ENCODE measurements around the gene MYO9B. TPM values are rescaled to one million over a fixed set of nuclear protein-coding genes. Genes with fewer than 3 reads are reported as not detected.

MYO9B gene
- total RNA-seq, 2 experiments from 2014 or later: 73.1 to 78.6 TPM

DNA sequence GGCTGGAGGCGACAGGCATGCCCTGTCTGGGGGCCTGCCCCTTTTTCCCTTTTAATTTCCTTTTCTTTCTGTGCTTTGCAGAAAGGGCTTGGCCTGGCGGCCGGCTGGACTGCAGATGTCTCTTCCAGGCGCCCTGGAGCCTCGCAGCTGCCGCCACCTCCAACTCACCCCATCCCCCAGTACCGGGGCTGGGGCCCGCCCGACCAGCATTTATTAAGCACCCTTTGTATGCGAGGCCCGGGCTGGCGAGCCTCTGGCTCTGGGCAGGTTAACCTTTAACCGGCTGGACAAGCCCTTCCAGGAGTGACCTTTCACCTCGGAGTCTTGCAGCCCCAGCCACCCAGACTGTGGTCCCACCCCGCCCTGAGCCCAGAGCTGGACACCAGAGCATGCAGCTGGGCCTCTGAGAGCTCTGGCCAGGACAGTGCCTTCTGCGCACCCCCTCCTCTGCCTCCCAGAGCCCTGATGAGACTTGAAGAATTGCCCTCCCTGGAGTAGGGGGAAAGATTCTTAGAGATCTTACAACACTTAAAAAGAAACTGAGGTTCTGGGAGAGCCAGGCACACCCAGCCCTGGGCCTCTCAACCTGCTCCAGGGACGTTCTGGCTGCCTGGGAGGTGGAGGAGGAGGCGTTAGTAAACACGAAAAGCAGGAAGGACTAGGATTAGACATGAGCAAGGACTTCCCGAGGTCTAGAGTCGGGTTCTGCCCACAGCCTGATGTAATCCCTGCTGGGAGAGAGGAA is 171.3 kb downstream of the MYO9B start:
- Mint-ChIP-seq H3K9me3 (no peaks in the 10 kb centered on the region), H3K27me3 (ENCODE audit: low read depth) (no peaks in the 10 kb centered on the region), H3K27ac (no peak overlapping the region), H3K4me3 (peak overlapping the region; percentile 85), H3K36me3 (ENCODE audit: low read depth) (no peaks in the 10 kb centered on the region), H3K4me1 (ENCODE audit: low read depth) (peaks cover 4% of the 10 kb centered on the region)
- no peak for DNase-seq
- CTCF ChIA-PET: no interaction called here
- intact Hi-C loops (cut with micrococcal nuclease): loop anchor here (1.0 kb wide), 1 partner anchor 20 kb away; the partner anchor contains the start of gene BABAM1

DNA sequence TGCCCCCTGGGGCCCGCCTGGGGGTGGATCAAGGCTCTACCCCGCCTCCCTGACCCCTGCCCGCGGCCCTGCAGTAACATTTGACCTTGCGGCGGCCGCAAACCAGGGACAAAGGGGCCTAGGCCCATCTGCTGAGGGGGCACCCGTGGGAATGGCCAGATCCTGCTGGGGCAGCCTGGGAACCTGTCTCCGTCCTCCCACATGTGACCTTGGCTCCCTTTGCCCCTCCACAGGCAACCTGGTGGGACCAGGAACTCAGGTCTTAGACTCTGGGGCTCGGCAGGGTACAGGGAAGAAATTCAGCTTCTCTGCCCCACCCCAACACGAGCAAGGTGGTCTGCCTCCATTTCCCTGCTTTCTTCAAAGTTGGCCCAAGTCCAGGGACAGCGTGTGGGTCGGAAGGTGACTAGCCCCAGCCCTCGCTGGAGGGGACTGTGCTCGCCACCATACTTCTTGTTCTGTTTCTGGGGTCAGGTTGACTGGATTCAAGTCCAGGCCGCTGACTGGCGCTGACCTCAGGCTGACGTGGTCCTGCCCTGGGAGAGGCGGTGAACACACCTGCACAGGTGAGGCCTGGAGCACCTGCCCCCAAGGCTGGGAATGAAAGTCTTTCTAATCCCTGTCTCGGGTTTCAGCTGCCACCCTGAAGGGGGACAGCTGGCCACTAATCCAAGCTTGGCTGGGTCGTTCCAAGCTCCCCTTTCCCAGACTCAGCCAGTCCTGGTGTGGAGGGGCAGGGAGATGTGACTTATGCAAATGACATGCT is 172.6 kb downstream of the MYO9B start:
- no peaks in the 10 kb centered on the region for H3K36me3 Mint-ChIP-seq (ENCODE audit: low read depth)
- no peak overlapping the region for H3K27ac Mint-ChIP-seq
- DNase-seq: no peak
- CTCF ChIA-PET: interaction anchor here (1.1 to 1.4 kb wide), 2 partner anchors 10 to 17 kb away, joined by 4 read pairs; partner anchors contain the start of gene USHBP1
- no peak overlapping the region for H3K4me3 Mint-ChIP-seq
- intact Hi-C loops (cut with micrococcal nuclease): no loop called here
- no peaks in the 10 kb centered on the region for H3K27me3 Mint-ChIP-seq (ENCODE audit: low read depth)
- no peaks in the 10 kb centered on the region for H3K9me3 Mint-ChIP-seq
- H3K4me1 Mint-ChIP-seq (ENCODE audit: low read depth): peaks cover 4% of the 10 kb centered on the region

DNA sequence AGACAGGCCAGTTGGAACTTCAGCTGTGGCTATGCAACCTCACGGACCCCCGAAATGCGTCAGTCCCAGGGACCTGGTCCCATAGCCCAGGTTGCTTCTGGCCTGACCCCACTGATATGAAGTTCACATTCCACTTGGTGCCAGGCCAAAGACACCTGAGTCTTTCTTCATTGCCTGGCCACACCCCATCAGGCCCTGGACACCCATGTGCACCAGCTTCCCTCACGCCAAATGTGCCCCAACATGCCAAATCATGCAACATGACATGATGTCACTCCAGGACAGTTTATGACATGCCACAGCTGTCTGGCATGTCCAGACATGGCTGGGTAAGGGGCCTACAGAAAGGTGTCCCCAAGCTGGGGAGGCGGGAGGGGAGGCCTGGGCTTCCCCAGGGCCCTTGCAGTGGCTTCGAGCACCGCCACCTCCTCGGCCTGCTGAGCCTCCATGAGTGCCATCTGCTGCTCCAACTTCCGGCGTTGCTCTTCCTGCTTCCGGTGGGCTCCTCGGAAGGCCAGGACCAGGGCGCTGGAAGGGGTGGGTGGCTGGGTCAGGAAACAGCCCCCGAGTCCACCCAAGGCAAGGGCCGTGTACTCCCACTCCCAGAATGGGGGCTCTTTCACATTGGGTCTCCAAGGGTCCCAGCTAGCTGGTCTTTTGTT is 174.4 kb downstream of the MYO9B start:
- CTCF ChIA-PET: interaction anchor here (1.1 to 1.5 kb wide), 2 partner anchors 10 to 137 kb away, joined by 4 to 6 read pairs; no protein-coding TSS in a partner anchor
- Mint-ChIP-seq H3K9me3 (no peaks in the 10 kb centered on the region), H3K4me1 (ENCODE audit: low read depth) (peaks cover 4% of the 10 kb centered on the region), H3K36me3 (ENCODE audit: low read depth) (no peaks in the 10 kb centered on the region), H3K27me3 (ENCODE audit: low read depth) (no peaks in the 10 kb centered on the region), H3K27ac (no peak overlapping the region), H3K4me3 (no peak overlapping the region)
- no peak for DNase-seq
- intact Hi-C loops (cut with micrococcal nuclease): no loop called here

DNA sequence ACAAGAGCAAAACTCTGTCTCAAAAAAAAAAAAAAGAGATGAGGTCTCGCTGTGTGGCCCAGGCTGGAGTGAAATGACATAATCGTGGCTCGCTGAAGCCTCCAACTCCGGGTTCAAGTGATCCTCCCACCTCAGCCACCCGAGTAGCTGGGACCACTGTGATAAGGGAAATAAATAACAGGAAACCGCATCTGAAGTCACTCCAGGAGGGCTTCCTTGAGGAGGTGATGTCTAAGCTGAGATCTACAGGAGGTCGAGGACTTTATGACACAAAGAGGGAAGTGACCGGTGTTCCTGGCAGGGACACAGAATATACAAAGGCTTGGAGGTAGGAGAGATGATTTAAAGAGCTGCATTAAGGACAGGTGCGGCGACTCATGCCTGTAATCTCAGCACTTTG is 179.1 kb downstream of the MYO9B start:
- no peak overlapping the region for H3K4me3 Mint-ChIP-seq
- H3K9me3 Mint-ChIP-seq: no peaks in the 10 kb centered on the region
- intact Hi-C loops (cut with micrococcal nuclease): no loop called here
- no peaks in the 10 kb centered on the region for H3K36me3 Mint-ChIP-seq (ENCODE audit: low read depth)
- CTCF ChIA-PET: interaction anchor here (0.7 to 1.6 kb wide), 2 partner anchors 29 to 70 kb away, joined by 4 read pairs; no protein-coding TSS in a partner anchor
- H3K27me3 Mint-ChIP-seq (ENCODE audit: low read depth): no peaks in the 10 kb centered on the region
- H3K4me1 Mint-ChIP-seq (ENCODE audit: low read depth): no peaks in the 10 kb centered on the region
- DNase-seq: no peak
- no peak overlapping the region for H3K27ac Mint-ChIP-seq

DNA sequence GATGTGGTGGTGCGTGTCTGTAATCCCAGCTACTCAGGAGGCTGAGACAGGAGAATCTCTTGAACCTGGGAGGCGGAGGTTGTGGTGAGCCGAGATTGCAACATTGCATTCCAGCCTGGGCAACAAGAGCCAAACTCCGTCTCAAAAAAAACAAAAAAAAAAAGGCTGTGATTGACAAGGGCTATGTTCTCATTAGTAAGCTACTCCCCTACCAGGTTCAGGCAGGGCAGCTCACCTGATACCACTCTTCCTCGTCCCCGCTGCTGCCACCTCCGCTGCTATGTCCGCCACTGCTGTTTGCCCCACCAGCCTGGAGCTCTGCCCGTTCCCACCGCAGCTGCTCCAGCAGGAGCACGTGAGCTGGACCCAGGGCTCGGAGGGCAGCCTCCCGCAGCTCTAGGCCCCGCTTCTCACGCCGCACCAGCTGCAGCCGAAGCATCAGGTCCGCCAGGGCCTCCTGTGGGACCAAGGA is 179.6 kb downstream of the MYO9B start:
- H3K27ac Mint-ChIP-seq: no peak overlapping the region
- no peaks in the 10 kb centered on the region for H3K4me1 Mint-ChIP-seq (ENCODE audit: low read depth)
- H3K4me3 Mint-ChIP-seq: no peak overlapping the region
- H3K27me3 Mint-ChIP-seq (ENCODE audit: low read depth): no peaks in the 10 kb centered on the region
- H3K9me3 Mint-ChIP-seq: no peaks in the 10 kb centered on the region
- CTCF ChIA-PET: interaction anchor here (0.7 to 1.6 kb wide), 2 partner anchors 28 to 70 kb away, joined by 4 read pairs; no protein-coding TSS in a partner anchor
- DNase-seq: no peak
- intact Hi-C loops (cut with micrococcal nuclease): no loop called here
- H3K36me3 Mint-ChIP-seq (ENCODE audit: low read depth): no peaks in the 10 kb centered on the region

DNA sequence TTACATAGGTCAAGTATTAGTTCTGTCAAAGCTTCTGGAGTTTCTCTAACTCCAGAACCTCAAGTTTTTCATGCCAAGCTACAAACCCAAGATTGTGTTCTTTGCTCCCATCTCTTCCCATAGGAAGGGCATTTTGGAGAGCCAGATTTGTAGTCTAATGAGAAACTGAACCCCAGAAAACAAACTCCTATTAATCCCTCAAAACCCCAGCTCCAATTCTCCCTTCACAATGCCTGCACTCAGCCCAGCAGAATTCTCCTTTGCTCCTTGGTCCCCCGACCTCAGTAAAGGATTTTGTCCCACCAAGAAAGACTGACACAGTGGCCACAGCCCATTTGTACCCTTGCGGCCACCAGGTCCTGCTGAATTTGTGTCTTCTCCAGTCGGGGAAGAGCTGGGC is 180.6 kb downstream of the MYO9B start:
- H3K27me3 Mint-ChIP-seq (ENCODE audit: low read depth): no peaks in the 10 kb centered on the region
- H3K27ac Mint-ChIP-seq: no peak overlapping the region
- intact Hi-C loops (cut with micrococcal nuclease): no loop called here
- CTCF ChIA-PET: interaction anchor here (0.6 to 1.6 kb wide), 2 partner anchors 71 to 193 kb away, joined by 3 to 4 read pairs; no protein-coding TSS in a partner anchor
- peaks cover 5% of the 10 kb centered on the region for H3K4me1 Mint-ChIP-seq (ENCODE audit: low read depth)
- no peak for DNase-seq
- H3K36me3 Mint-ChIP-seq (ENCODE audit: low read depth): no peaks in the 10 kb centered on the region
- H3K4me3 Mint-ChIP-seq: no peak overlapping the region
- no peaks in the 10 kb centered on the region for H3K9me3 Mint-ChIP-seq

DNA sequence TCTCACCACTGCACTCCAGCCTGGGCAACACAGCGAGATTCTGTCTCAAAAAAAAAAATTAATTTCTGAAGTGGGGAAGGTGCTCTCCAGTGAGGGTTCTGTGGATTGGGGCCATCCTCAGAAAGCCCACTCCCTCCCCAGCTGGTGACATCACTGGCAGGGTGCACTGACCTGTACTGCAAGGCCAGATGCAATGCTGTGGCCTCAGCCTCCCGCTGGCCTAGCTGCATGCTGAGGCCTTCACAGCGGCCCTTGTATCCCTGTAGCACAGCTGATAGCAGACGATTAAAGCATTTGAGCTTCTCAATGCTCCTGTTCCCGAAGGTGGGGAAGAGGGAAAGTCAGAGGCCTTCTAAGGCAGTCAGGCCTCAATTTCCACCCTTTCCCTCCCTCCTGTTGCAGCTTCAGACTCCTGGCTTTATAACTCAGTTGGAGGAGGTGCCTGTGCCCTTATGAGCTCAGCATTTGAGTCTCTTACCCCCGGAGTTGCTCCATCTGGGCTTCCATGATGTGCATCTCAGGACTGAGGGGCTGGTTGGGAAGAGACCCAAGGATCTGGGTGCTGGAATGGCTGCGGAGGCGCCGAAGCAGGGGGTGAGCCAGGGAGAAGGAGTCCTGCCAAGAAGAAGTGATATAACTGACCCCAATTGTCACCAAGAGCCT is 183.7 kb downstream of the MYO9B start:
- Mint-ChIP-seq H3K4me3 (no peak overlapping the region), H3K4me1 (ENCODE audit: low read depth) (peaks cover 5% of the 10 kb centered on the region), H3K27ac (no peak overlapping the region), H3K36me3 (ENCODE audit: low read depth) (no peaks in the 10 kb centered on the region), H3K9me3 (no peaks in the 10 kb centered on the region), H3K27me3 (ENCODE audit: low read depth) (no peaks in the 10 kb centered on the region)
- CTCF ChIA-PET: interaction anchor here (0.6 to 6.0 kb wide), 10 partner anchors 9 to 190 kb away, joined by 3 to 59 read pairs (median 4); partner anchors contain the start of gene ANKLE1
- intact Hi-C loops (cut with micrococcal nuclease): no loop called here
- no peak for DNase-seq

DNA sequence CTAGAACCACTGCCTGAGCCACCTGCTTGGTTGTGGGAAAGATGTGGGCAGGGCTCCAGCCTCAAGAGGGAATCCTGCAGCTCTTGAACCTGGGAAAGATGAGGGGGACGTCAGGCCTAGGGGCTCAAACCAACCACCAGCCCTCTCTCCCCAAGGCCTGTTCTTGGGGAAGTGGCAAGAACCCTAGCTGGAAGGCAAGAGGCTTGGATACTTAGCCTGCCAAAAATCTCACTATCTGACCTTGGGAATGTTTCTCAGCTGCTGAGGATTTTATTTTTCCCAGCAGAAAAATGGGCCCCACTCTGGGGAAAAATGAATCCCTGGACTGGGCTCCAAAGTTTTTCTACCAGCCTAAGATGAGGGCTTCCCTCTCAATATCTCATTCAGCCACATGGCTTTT is 184.4 kb downstream of the MYO9B start:
- Mint-ChIP-seq H3K36me3 (ENCODE audit: low read depth) (no peaks in the 10 kb centered on the region), H3K27me3 (ENCODE audit: low read depth) (no peaks in the 10 kb centered on the region), H3K4me1 (ENCODE audit: low read depth) (peaks cover 10% of the 10 kb centered on the region), H3K4me3 (no peak overlapping the region), H3K27ac (no peak overlapping the region), H3K9me3 (no peaks in the 10 kb centered on the region)
- DNase-seq: no peak
- intact Hi-C loops (cut with micrococcal nuclease): loop anchor here (1.0 kb wide), 1 partner anchor 193 kb away; no protein-coding TSS in a partner anchor
- CTCF ChIA-PET: interaction anchor here (0.6 to 6.0 kb wide), 14 partner anchors 10 to 211 kb away, joined by 3 to 59 read pairs (median 5); partner anchors contain the start of gene ANKLE1

DNA sequence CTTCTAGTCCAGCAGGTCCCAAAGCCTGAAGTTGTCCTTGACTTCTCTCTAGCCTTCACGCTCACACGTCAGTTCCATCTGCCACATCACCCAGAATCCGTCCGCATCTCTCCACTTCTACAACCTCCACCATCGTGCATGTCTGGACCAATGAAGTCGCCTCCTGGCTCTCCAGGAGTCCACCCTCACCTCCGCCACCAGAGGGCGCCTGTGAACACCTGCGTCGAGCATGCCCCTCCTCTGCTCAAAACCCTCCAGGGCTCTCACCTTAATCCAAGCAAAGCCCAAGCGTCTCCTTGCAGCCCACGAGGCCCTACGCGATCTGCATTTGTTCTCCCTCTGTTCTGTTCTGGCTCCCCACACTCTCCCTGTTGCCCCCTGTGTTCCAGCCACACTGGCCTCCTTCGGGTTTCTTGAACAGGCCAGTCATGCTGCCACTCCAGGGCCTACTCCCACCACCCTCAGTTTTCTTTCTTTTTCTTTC is 185.3 kb downstream of the MYO9B start:
- Mint-ChIP-seq H3K4me3 (no peak overlapping the region), H3K36me3 (ENCODE audit: low read depth) (no peaks in the 10 kb centered on the region), H3K27me3 (ENCODE audit: low read depth) (no peaks in the 10 kb centered on the region), H3K27ac (no peak overlapping the region), H3K9me3 (no peaks in the 10 kb centered on the region), H3K4me1 (ENCODE audit: low read depth) (peaks cover 10% of the 10 kb centered on the region)
- CTCF ChIA-PET: interaction anchor here (0.6 to 6.0 kb wide), 15 partner anchors 18 to 403 kb away, joined by 3 to 59 read pairs (median 4); partner anchors contain the start of gene ANKLE1
- peak; percentile 95 for DNase-seq
- intact Hi-C loops (cut with micrococcal nuclease): loop anchor here (1.0 kb wide), 2 partner anchors 21 to 194 kb away; no protein-coding TSS in a partner anchor

DNA sequence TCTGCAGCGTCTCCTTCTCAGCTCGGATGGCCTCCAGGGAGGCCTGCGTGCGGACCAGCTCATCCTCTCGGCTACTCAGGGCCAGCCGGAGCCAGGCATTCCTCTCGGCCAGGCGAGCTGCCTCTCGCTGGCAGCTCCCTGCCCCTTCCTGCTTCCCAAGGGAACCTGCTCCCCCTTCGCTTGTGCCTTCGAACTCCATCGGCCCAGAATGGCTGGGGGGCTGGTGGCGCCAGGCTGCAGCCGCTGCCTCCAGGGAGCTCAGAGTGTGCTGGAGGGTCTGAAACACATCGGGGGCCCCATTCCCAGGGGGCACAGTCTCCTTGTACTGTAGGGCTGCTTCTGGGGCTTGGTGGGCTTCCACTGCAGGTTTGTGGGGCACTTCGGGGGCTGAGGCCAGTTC is 187.0 kb downstream of the MYO9B start:
- Mint-ChIP-seq H3K27ac (no peak overlapping the region), H3K4me3 (no peak overlapping the region), H3K4me1 (ENCODE audit: low read depth) (peaks cover 17% of the 10 kb centered on the region), H3K36me3 (ENCODE audit: low read depth) (no peaks in the 10 kb centered on the region), H3K27me3 (ENCODE audit: low read depth) (no peaks in the 10 kb centered on the region), H3K9me3 (no peaks in the 10 kb centered on the region)
- intact Hi-C loops (cut with micrococcal nuclease): no loop called here
- CTCF ChIA-PET: interaction anchor here (0.6 to 6.0 kb wide), 2 partner anchors 19 to 186 kb away, joined by 4 to 59 read pairs; partner anchors contain the start of gene ANKLE1
- DNase-seq: no peak
